ENCODE measurements around the gene TMEM273. TPM values are rescaled to one million over a fixed set of nuclear protein-coding genes. Genes with fewer than 3 reads are reported as not detected.
A peak's percentile ranks its signal among the peaks of the same experiment; 100 is the strongest.

The TMEM273 gene
- total RNA-seq, 1 donor from 2014 or later = 63.1 TPM

DNA sequence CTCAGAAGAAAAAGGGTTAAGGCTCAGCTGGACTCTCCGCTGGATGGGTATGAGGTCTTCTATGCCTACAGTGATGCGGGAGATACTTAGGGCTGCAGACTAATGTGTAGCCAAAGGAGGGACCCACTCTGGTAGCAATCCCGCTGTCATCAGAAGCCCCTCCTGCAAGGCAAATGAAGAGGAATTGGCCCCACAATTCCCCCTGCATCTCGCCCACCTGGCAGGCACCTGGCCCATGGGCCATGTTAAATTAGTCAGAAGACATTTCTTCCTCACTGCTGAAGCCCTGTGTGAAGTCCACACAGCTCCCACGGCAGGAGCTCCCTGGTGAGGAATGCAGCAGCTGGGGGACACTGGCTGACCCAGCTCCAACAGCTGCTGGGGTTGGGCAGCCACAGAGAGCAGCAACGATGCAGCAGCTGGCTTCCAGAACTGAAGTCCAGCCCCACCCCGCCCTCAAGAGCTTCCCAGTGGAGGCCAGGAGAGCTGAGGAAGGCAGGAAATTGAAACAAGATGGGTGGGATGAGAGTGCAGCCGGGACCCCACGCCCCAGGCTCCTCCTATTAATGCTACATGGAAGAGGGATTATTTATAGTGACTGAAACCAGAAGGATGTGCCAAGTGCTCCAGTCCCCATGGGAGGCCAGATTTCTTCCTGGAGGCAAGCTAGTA lies 78.4 kb downstream of the TMEM273 start:
- DNase-seq = no peak

DNA sequence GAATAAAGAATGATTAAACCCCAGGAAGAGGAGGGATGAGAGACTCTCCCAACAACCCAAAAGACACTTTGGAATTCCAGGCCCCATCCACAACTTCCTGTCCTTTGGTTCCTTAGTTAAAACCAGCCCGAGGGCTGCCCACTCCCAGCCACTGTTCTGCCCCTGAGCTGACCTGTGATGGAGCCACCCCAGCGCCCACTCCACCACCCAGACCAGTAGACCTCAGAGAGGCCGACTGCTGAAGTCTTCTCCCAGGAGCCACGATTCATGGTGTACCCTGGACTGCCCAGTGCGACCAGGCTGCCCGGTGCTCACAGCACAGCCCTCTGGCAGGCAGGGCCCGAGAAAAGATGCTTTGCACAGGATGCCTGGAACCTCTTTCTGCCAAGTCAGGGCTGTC lies 79.5 kb downstream of the TMEM273 start:
- intact Hi-C loops (cut with DNase I) = no loop called here
- H3K4me3 ChIP-seq = no peak overlapping the region
- ATAC-seq (no peak), DNase-seq (no peak)
- no peaks in the 10 kb centered on the region for H3K36me3 ChIP-seq
- TF ChIP-seq, protein P1, sequence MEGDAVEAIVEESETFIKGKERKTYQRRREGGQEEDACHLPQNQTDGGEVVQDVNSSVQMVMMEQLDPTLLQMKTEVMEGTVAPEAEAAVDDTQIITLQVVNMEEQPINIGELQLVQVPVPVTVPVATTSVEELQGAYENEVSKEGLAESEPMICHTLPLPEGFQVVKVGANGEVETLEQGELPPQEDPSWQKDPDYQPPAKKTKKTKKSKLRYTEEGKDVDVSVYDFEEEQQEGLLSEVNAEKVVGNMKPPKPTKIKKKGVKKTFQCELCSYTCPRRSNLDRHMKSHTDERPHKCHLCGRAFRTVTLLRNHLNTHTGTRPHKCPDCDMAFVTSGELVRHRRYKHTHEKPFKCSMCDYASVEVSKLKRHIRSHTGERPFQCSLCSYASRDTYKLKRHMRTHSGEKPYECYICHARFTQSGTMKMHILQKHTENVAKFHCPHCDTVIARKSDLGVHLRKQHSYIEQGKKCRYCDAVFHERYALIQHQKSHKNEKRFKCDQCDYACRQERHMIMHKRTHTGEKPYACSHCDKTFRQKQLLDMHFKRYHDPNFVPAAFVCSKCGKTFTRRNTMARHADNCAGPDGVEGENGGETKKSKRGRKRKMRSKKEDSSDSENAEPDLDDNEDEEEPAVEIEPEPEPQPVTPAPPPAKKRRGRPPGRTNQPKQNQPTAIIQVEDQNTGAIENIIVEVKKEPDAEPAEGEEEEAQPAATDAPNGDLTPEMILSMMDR (IDR thresholded peaks at IDR 0.05) = no peak
- H3K4me1 ChIP-seq = peaks cover 39% of the 10 kb centered on the region
- H3K27ac ChIP-seq = no peak overlapping the region
- no peaks in the 10 kb centered on the region for H3K9me3 ChIP-seq
- no peaks in the 10 kb centered on the region for H3K27me3 ChIP-seq

More for the DNA sequence above, 78.4 kb downstream of the TMEM273 start:
- Histone ChIP-seq H3K9me3 (no peaks in the 10 kb centered on the region), H3K4me3 (no peak overlapping the region), H3K27me3 (no peaks in the 10 kb centered on the region), H3K27ac (peak overlapping the region; percentile 26), H3K36me3 (no peaks in the 10 kb centered on the region), H3K4me1 (peaks cover 40% of the 10 kb centered on the region)
- intact Hi-C loops (cut with DNase I) = no loop called here
- ATAC-seq = peak; percentile 56
- TF ChIP-seq, protein P1 (IDR thresholded peaks at IDR 0.05) = no peak

DNA sequence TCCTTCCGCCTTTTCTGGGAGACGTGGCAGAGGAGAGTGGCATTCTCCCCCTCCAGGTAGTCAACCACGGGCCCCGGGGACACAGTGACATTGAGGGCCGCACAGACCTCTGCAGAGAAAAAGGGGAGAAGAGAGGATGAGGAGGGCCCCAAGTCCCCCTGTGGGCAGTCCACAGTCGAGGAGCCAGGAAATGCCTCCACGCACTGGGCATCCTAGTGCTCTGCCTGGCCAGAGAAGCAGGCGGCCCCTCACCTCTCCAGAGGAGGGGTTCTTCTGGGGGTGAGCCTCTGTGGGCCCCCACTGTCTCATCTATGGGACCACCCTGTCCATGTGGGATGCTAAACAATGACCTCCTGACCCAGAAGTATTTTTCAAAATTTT lies 80.3 kb downstream of the TMEM273 start:
- DNase-seq (no peak), ATAC-seq (no peak)
- TF ChIP-seq, protein P1 (IDR thresholded peaks at IDR 0.05) = no peak
- no peaks in the 10 kb centered on the region for H3K9me3 ChIP-seq
- peaks cover 35% of the 10 kb centered on the region for H3K4me1 ChIP-seq
- no peak overlapping the region for H3K4me3 ChIP-seq
- H3K27me3 ChIP-seq = no peaks in the 10 kb centered on the region
- intact Hi-C loops (cut with DNase I) = no loop called here
- no peak overlapping the region for H3K27ac ChIP-seq
- H3K36me3 ChIP-seq = no peaks in the 10 kb centered on the region

DNA sequence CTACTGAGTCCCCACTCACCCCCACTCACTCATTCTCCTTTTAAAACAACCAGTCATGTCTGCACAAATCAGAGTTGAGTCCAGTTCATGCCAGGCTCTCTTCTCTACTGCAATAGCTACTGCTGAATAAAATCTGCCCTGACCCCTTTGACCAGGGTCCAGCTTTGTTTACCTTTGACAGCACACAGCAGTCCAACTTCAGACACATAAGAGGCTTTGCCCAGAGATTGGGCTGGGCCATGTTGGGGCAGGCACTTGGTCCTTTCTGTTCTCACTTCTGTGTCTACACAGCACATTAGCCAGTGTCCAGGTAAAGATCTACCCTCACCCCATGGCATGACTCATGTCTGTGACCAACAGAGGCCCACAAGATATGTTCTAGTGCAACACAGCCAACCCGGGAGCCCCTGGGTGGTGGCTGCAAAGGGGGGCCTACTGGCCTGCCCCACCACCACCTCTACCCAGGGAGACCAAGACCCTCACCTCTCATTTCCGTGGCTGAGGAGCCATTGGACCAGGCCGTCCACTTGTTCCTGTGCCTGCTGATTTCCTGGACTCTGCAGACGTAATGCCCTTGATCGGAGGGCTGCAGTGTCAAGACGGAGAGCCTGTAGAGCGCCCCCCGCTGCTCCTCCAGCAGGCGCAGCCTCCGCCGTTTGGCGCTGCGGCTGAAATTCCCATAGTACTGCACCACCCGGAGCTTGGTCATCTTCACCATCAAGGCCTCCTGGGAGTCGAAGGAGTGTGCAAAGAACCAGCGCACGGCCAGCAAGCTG lies 80.9 kb downstream of the TMEM273 start:
- no peaks in the 10 kb centered on the region for H3K9me3 ChIP-seq
- H3K27ac ChIP-seq = no peak overlapping the region
- DNase-seq (no peak), ATAC-seq (no peak)
- H3K4me1 ChIP-seq = peaks cover 35% of the 10 kb centered on the region
- no peaks in the 10 kb centered on the region for H3K27me3 ChIP-seq
- no peaks in the 10 kb centered on the region for H3K36me3 ChIP-seq
- H3K4me3 ChIP-seq = no peak overlapping the region
- intact Hi-C loops (cut with DNase I) = no loop called here
- TF ChIP-seq, protein P1 (IDR thresholded peaks at IDR 0.05) = no peak

DNA sequence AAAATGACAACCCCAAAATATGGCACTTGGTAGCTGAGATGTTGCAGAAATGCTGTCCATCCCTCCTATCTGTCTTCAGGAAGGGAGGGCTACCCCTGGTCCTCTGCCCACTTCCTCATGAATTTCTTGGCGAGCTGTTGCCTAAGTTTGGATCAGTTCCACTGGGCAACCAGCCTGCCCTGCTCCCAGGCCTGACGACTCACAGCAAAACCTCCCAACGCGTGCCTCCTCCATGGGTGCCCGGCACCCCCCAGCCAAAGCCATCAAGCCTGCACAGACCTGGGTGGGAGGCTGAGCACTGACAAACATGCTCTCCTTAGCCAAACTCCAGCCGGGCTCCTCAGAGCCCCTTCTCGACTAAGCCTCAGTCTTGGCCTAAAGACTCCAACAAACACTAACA lies 81.7 kb downstream of the TMEM273 start:
- intact Hi-C loops (cut with DNase I) = no loop called here
- TF ChIP-seq, protein P1 (IDR thresholded peaks at IDR 0.05) = no peak
- Histone ChIP-seq H3K4me1 (peaks cover 35% of the 10 kb centered on the region), H3K27me3 (no peaks in the 10 kb centered on the region), H3K27ac (no peak overlapping the region), H3K9me3 (no peaks in the 10 kb centered on the region), H3K36me3 (no peaks in the 10 kb centered on the region), H3K4me3 (no peak overlapping the region)
- DNase-seq (no peak), ATAC-seq (peak; percentile 39)
